PC-9 (cell line): ENCODE data around the gene NHS. TPM values are rescaled to one million over a fixed set of nuclear protein-coding genes. Genes with fewer than 3 reads are reported as not detected.
A peak's percentile ranks its signal among the peaks of the same experiment; 100 is the strongest.

Source experiments
- BruUV-seq: library from RNA; stranded (reverse); fragments of 400-500 nt; replicated peaks from 2 replicates; lab custom pipeline; 2021; lab: Mats Ljungman, UMichigan
- CTCF ChIA-PET: fragments of 300-600 bp; sonication (Branson Sonifier 250); formaldehyde crosslinking; loops from one replicate; lab custom pipeline; 2022; ENCODE audit warnings: antibody characterized with exemption; lab: Charles Lee
- POLR2A ChIA-PET: fragments of 300-600 bp; sonication (Branson Sonifier 250); formaldehyde crosslinking; loops from one replicate; lab custom pipeline; 2022; ENCODE audit warnings: antibody characterized with exemption; ENCODE audit not compliant: unreplicated experiment; lab: Charles Lee
- DNase-seq, 2 experiments: peaks; one replicate each; pipeline versions ENCODE4 v3.0.0 to v3.0.0-alpha.2; 2015 to 2022; ENCODE audit warnings: mixed read lengths in 1 of 2
- H2AFZ ChIP-seq: fragments of 200-600 bp; sonication (generic); 2 replicates; pipeline ENCODE4 v1.8.1; 2017; ENCODE audit warnings: antibody characterized with exemption
- H3F3A ChIP-seq: fragments of 200-600 bp; sonication (generic); 2 replicates; pipeline ENCODE4 v1.8.1; 2017; ENCODE audit warnings: antibody characterized with exemption, mild to moderate bottlenecking, low read depth; ENCODE audit not compliant: insufficient read depth
- H3K27ac ChIP-seq: fragments of 200-600 bp; sonication (generic); 2 replicates; pipeline ENCODE4 v1.6.1; 2016; ENCODE audit warnings: mixed run types
- H3K27me3 ChIP-seq: fragments of 200-600 bp; sonication (generic); 2 replicates; pipeline ENCODE4 v1.6.1; 2016; ENCODE audit warnings: low read depth, mixed run types; ENCODE audit not compliant: insufficient read depth
- H3K36me3 ChIP-seq: fragments of 200-600 bp; sonication (generic); 2 replicates; pipeline ENCODE4 v1.6.1; 2016; ENCODE audit warnings: low read depth, mixed run types
- H3K4me1 ChIP-seq: fragments of 200-600 bp; sonication (generic); replicated peaks from 2 replicates; pipeline ENCODE4 v1.6.1; 2016; ENCODE audit warnings: mixed run types; ENCODE audit not compliant: insufficient read depth
- H3K4me2 ChIP-seq: fragments of 200-600 bp; sonication (generic); 2 replicates; pipeline ENCODE4 v1.6.1; 2017; ENCODE audit warnings: mixed run types
- H3K4me3 ChIP-seq: fragments of 200-600 bp; sonication (generic); 2 replicates; pipeline ENCODE4 v1.6.1; 2016; ENCODE audit warnings: mixed run types
- H3K79me2 ChIP-seq: fragments of 200-600 bp; sonication (generic); 2 replicates; pipeline ENCODE4 v1.6.1; 2017; ENCODE audit warnings: low read depth, mixed run types
- H3K9me2 ChIP-seq: fragments of 200-600 bp; sonication (generic); 2 replicates; pipeline ENCODE4 v1.8.1; 2017; ENCODE audit warnings: mild to moderate bottlenecking; ENCODE audit not compliant: insufficient read depth
- H3K9me3 ChIP-seq: fragments of 200-600 bp; sonication (generic); 2 replicates; pipeline ENCODE4 v1.8.1; 2016; ENCODE audit warnings: low read depth; ENCODE audit not compliant: insufficient read depth
- H4K20me1 ChIP-seq: fragments of 200-600 bp; sonication (generic); 2 replicates; pipeline ENCODE4 v1.8.1; 2017; ENCODE audit not compliant: insufficient read depth
- CTCF ChIP-seq: fragments of 200-600 bp; sonication (generic); conservative IDR thresholded peaks from 2 replicates; pipeline ENCODE4 v1.6.1; 2017; ENCODE audit warnings: mixed run types, antibody characterized with exemption, mild to moderate bottlenecking, moderate library complexity
- EZH2 ChIP-seq: fragments of 200-600 bp; sonication (generic); IDR thresholded peaks from 2 replicates; pipeline ENCODE4 v1.8.0; 2017; ENCODE audit warnings: antibody characterized with exemption, low read depth
- intact Hi-C: fragments of 100-400 bp; cut with micrococcal nuclease; formaldehyde crosslinking; loops from one replicate; pipeline ENCODE4 v1.10.0; 2022; ENCODE audit not compliant: unreplicated experiment
- total RNA-seq: library from RNA; stranded (reverse); gene quantifications from 2 replicates; pipeline ENCODE4 v1.2.3, GENCODE V29; 2021

Gene NHS
- total RNA-seq, 1 experiment from 2014 or later = 6.7 TPM

GRCh38 chrX:17740137-17741122 lies 365.4 kb downstream of the NHS start:
- H4K20me1 ChIP-seq = no peaks in the 10 kb centered on the region; the same call in 1 of the 2 replicates
- no peak overlapping the region for H3K27ac ChIP-seq
- peak overlapping the region; percentile 74; the same call in 1 of the 2 replicates for H3K4me2 ChIP-seq
- intact Hi-C loops = loop anchor here (10.0 kb wide), 1 partner anchor 634 kb away; no protein-coding TSS in a partner anchor
- ChIA-PET CTCF (no interaction called here), POLR2A (no interaction called here)
- BruUV-seq = no TSS peak
- H3K4me1 ChIP-seq = peaks cover 31% of the 10 kb centered on the region
- no peaks in the 10 kb centered on the region for H3K9me2 ChIP-seq
- no peaks in the 10 kb centered on the region for H3K27me3 ChIP-seq
- no peak for DNase-seq
- no peaks in the 10 kb centered on the region for H3K9me3 ChIP-seq
- peaks cover 12% of the 10 kb centered on the region; the same call in 1 of the 2 replicates for H3F3A ChIP-seq
- no peaks in the 10 kb centered on the region for H3K36me3 ChIP-seq
- TF ChIP-seq EZH2 (no peak), CTCF (no peak)
- H3K79me2 ChIP-seq = peaks cover 61% of the 10 kb centered on the region
- no peak overlapping the region for H2AFZ ChIP-seq
- H3K4me3 ChIP-seq = no peak overlapping the region; the same call in 1 of the 2 replicates

- no TSS peak for BruUV-seq
- no peak for DNase-seq
- H4K20me1 ChIP-seq = no peaks in the 10 kb centered on the region; the same call in 1 of the 2 replicates
- H3K4me2 ChIP-seq = no peak overlapping the region
- H3K36me3 ChIP-seq = no peaks in the 10 kb centered on the region
- no peaks in the 10 kb centered on the region for H3K9me2 ChIP-seq
- ChIA-PET CTCF (no interaction called here), POLR2A (no interaction called here)
- no peak overlapping the region for H3K27ac ChIP-seq
- peaks cover 31% of the 10 kb centered on the region for H3K4me1 ChIP-seq
- H2AFZ ChIP-seq = no peak overlapping the region
- no peaks in the 10 kb centered on the region for H3K27me3 ChIP-seq
- TF ChIP-seq CTCF (no peak), EZH2 (no peak)
- peaks cover 12% of the 10 kb centered on the region; the same call in 1 of the 2 replicates for H3F3A ChIP-seq
- H3K79me2 ChIP-seq = peaks cover 61% of the 10 kb centered on the region
- H3K4me3 ChIP-seq = no peak overlapping the region
- intact Hi-C loops = loop anchor here (10.0 kb wide), 1 partner anchor 634 kb away; no protein-coding TSS in a partner anchor
- no peaks in the 10 kb centered on the region for H3K9me3 ChIP-seq
These were observed 366.1 kb downstream of the NHS start for GRCh38 chrX:17741123-17741511.

- Histone ChIP-seq H3K4me2 (peak overlapping the region; percentile 50), H2AFZ (no peak overlapping the region), H3K9me3 (no peaks in the 10 kb centered on the region), H3K4me1 (peaks cover 31% of the 10 kb centered on the region), H3K36me3 (no peaks in the 10 kb centered on the region), H3K27me3 (no peaks in the 10 kb centered on the region), H3K9me2 (no peaks in the 10 kb centered on the region), H3F3A (peaks cover 2% of the 10 kb centered on the region; the same call in 1 of the 2 replicates), H4K20me1 (no peaks in the 10 kb centered on the region; the same call in 1 of the 2 replicates), H3K27ac (peak overlapping the region; percentile 70), H3K4me3 (no peak overlapping the region), H3K79me2 (peaks cover 55% of the 10 kb centered on the region)
- intact Hi-C loops = loop anchor here (10.0 kb wide), 1 partner anchor 631 kb away; no protein-coding TSS in a partner anchor
- peak in 1 of 2 experiments; percentile 41 for DNase-seq
- BruUV-seq = no TSS peak
- POLR2A ChIA-PET = no interaction called here
- CTCF ChIA-PET = no interaction called here
- TF ChIP-seq CTCF (no peak), EZH2 (no peak)
These were observed 368.9 kb downstream of the NHS start for GRCh38 chrX:17743913-17744312.
